Measurements from ENCODE around the gene NMRK1. TPM values are rescaled to one million over a fixed set of nuclear protein-coding genes. Genes with fewer than 3 reads are reported as not detected.

The NMRK1 gene
- total RNA-seq, 1 donor, result 8.6 TPM

- TF ChIP-seq, protein P1, sequence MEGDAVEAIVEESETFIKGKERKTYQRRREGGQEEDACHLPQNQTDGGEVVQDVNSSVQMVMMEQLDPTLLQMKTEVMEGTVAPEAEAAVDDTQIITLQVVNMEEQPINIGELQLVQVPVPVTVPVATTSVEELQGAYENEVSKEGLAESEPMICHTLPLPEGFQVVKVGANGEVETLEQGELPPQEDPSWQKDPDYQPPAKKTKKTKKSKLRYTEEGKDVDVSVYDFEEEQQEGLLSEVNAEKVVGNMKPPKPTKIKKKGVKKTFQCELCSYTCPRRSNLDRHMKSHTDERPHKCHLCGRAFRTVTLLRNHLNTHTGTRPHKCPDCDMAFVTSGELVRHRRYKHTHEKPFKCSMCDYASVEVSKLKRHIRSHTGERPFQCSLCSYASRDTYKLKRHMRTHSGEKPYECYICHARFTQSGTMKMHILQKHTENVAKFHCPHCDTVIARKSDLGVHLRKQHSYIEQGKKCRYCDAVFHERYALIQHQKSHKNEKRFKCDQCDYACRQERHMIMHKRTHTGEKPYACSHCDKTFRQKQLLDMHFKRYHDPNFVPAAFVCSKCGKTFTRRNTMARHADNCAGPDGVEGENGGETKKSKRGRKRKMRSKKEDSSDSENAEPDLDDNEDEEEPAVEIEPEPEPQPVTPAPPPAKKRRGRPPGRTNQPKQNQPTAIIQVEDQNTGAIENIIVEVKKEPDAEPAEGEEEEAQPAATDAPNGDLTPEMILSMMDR (IDR thresholded peaks at IDR 0.05; ENCODE audit: insufficient read depth, low read depth, low read length), result no peak
- no peak overlapping the region for H3K4me3 ChIP-seq (ENCODE audit: low read depth, low read length)
- DNase-seq (ENCODE audit: low read depth), result no peak
Observed at GRCh38 chr9:75084081-75084672, 3.8 kb downstream of the NMRK1 start.

DNA sequence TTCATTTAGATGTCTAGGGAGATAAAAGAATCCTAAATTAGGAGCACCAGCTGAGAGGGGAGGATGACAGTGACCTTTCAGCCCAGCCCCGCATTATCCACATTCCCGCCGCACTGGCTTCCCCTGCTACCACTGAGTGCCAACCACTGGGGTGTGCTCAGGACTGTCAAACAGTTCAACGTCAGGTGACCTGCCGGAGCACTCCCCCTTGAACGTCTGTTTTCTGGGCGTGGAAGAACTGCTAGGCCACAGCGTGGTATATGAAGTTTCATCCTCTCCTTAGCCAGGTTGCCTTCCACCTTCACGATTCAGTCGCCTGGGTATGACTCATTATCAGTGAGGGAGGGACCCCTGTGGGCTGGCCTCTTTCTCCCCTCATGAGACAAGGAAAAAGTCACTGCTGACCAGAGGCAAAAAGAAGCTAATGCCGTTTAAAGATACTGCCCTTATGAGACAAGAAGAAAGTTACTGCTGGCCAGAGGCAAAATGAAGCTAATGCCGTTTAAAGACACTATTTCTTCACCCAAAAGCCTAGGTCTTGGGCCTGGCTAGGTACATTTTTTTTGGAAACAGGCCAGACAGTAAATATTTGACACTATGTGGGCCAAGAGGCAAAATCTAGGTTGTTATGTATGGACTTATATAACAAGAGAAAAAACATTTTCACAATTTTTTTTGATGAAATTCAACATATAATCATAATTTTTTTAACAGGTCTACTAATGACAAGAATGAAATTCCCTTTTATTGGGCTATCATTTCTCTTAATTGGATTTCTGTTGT, 4.6 kb downstream of the NMRK1 start:
- no peak for DNase-seq (ENCODE audit: low read depth)
- no peak overlapping the region for H3K4me3 ChIP-seq (ENCODE audit: low read depth, low read length)
- TF ChIP-seq, protein P1 (IDR thresholded peaks at IDR 0.05; ENCODE audit: insufficient read depth, low read depth, low read length), result no peak

DNA sequence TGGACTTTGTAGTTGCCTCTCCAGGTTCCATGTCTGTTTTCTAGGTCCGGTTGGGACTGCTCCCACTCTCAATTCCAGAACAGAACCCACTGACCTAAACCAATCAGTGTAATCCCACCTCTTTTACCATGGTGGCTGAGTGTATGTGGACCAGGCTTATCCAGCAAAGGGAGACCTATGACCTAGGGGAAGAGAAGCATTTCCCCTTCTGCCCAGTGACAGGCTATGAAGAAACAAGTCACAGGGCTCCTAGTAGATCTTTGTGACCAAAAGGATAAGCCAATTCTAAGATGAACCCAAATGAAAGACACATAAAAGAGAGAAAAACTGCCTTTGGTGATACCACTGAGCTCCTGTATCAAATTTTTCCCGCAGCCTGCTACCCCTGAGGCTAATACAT, 6.3 kb downstream of the NMRK1 start:
- H3K4me3 ChIP-seq (ENCODE audit: low read depth, low read length), result no peak overlapping the region
- no peak for DNase-seq (ENCODE audit: low read depth)
- TF ChIP-seq, protein P1 (IDR thresholded peaks at IDR 0.05; ENCODE audit: insufficient read depth, low read depth, low read length), result no peak

- H3K4me3 ChIP-seq (ENCODE audit: low read depth, low read length), result no peak overlapping the region
- no peak for DNase-seq (ENCODE audit: low read depth)
- TF ChIP-seq, protein P1 (IDR thresholded peaks at IDR 0.05; ENCODE audit: insufficient read depth, low read depth, low read length), result no peak
Observed at GRCh38 chr9:75072895-75073294, 15.1 kb downstream of the NMRK1 start.

- DNase-seq (ENCODE audit: low read depth), result no peak
- TF ChIP-seq, protein P1 (IDR thresholded peaks at IDR 0.05; ENCODE audit: insufficient read depth, low read depth, low read length), result no peak
- no peak overlapping the region for H3K4me3 ChIP-seq (ENCODE audit: low read depth, low read length)
Observed at GRCh38 chr9:75071530-75072122, 16.3 kb downstream of the NMRK1 start.

DNA sequence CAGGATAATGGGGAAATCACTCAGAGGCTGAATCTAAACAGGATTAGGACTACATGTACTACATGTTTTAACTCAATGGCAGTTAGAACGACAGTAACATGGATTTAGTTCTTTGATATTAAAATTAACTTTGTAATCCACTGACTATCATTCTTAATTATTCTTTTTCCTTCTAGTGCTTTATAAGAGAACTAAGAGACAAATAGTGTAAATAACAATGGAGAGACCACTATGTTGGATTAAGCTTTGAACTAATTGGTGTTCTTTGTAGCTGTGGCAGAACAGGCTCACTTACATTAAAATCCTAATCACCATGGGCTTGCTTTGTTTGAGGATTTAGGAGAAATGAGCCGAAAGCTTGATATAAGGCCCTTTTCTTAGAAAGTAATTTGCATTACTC, 18.8 kb downstream of the NMRK1 start:
- TF ChIP-seq, protein P1 (IDR thresholded peaks at IDR 0.05; ENCODE audit: insufficient read depth, low read depth, low read length), result no peak
- no peak for DNase-seq (ENCODE audit: low read depth)
- no peak overlapping the region for H3K4me3 ChIP-seq (ENCODE audit: low read depth, low read length)
